Liver (tissue), 9 donors: Measurements from ENCODE around the gene CPT1B. TPM values are rescaled to one million over a fixed set of nuclear protein-coding genes. Genes with fewer than 3 reads are reported as not detected.

Experiments used
- DNase-seq: peaks from one replicate; pipeline ENCODE4 v3.0.0-alpha.2; 2017; ENCODE audit warnings: low spot score
- H3K27ac ChIP-seq, 2 donors: one replicate each; pipeline ENCODE4 v1.7.0; 2013; ENCODE audit warnings: inconsistent platforms in 2 of 2, low read length in 2 of 2, control low read depth in 1 of 2, low read depth in 1 of 2, mild to moderate bottlenecking in 1 of 2
- H3K27me3 ChIP-seq, 4 donors: one replicate each; pipeline versions ENCODE4 v1.6.1 to v1.7.0; 2013; ENCODE audit warnings: low read length in 3 of 4, inconsistent platforms in 1 of 4, mild to moderate bottlenecking in 1 of 4, moderate library complexity in 1 of 4; ENCODE audit not compliant: control insufficient read depth in 4 of 4, insufficient read depth in 4 of 4
- H3K36me3 ChIP-seq, 4 donors: one replicate each; pipeline versions ENCODE4 v1.6.1 to v1.7.0; 2013; ENCODE audit warnings: low read length in 3 of 4, mild to moderate bottlenecking in 3 of 4, low read depth in 1 of 4, moderate library complexity in 1 of 4; ENCODE audit not compliant: control insufficient read depth in 4 of 4, insufficient read depth in 3 of 4
- H3K4me1 ChIP-seq, 4 donors: one replicate each; pipeline versions ENCODE4 v1.6.1 to v1.7.0; 2013; ENCODE audit warnings: low read length in 3 of 4, mild to moderate bottlenecking in 3 of 4, moderate library complexity in 1 of 4; ENCODE audit not compliant: control insufficient read depth in 4 of 4, insufficient read depth in 4 of 4
- H3K4me3 ChIP-seq, 3 donors: one replicate each; pipeline versions ENCODE4 v1.6.1 to v1.7.0; 2013; ENCODE audit warnings: low read length in 3 of 3, control low read depth in 1 of 3, low read depth in 1 of 3, mild to moderate bottlenecking in 1 of 3
- H3K9ac ChIP-seq, 2 donors: one replicate each; pipeline ENCODE4 v1.7.0; 2013; ENCODE audit warnings: low read length in 2 of 2, mild to moderate bottlenecking in 2 of 2, moderate library complexity in 2 of 2, control low read depth in 1 of 2, low read depth in 1 of 2
- H3K9me3 ChIP-seq, 4 donors: one replicate each; pipeline versions ENCODE4 v1.6.1 to v1.7.0; 2013; ENCODE audit warnings: low read length in 3 of 4; ENCODE audit not compliant: control insufficient read depth in 4 of 4
- EGR1 ChIP-seq, 2 donors: IDR thresholded peaks; 2 replicates each; pipeline ENCODE4 v1.6.1; 2016 to 2018; ENCODE audit warnings: antibody characterized with exemption in 2 of 2, low read depth in 2 of 2
- FOXA2 ChIP-seq: IDR thresholded peaks from 2 replicates; pipeline ENCODE4 v1.6.1; 2016; ENCODE audit warnings: antibody characterized with exemption
- HNF4A ChIP-seq, 2 donors: conservative IDR thresholded peaks; 2 replicates each; pipeline ENCODE4 v1.6.1; 2016; ENCODE audit warnings: antibody characterized with exemption in 2 of 2, mild to moderate bottlenecking in 2 of 2
- NR2F2 ChIP-seq: IDR thresholded peaks from 2 replicates; pipeline ENCODE4 v1.6.1; 2016; ENCODE audit warnings: antibody characterized with exemption
- RAD21 ChIP-seq, 2 donors: IDR thresholded peaks; 2 replicates each; pipeline ENCODE4 v1.6.1; 2016; ENCODE audit warnings: antibody characterized with exemption in 2 of 2, mild to moderate bottlenecking in 2 of 2
- RXRA ChIP-seq, 2 donors: IDR thresholded peaks; 2 replicates each; pipeline ENCODE4 v1.6.1; 2017 to 2018; ENCODE audit warnings: antibody characterized with exemption in 2 of 2, mild to moderate bottlenecking in 1 of 2
- SP1 ChIP-seq: IDR thresholded peaks from 2 replicates; pipeline ENCODE4 v1.6.1; 2018; ENCODE audit warnings: antibody characterized with exemption, mild to moderate bottlenecking
- YY1 ChIP-seq: IDR thresholded peaks from 2 replicates; pipeline ENCODE4 v1.6.1; 2016; ENCODE audit warnings: antibody characterized with exemption, mild to moderate bottlenecking
- WGBS: extraction: QIAGEN DNeasy Blood & Tissue Kit; methylation state at CpG from one replicate; pipeline ENCODE4 v1.1.7; 2013; 5-methylcytosine and 5-hydroxymethylcytosine counted together
- polyA plus RNA-seq, 2 donors: library from polyadenylated mRNA; stranded (reverse) in 1 of 2; unstranded in 1 of 2; fragments of 200-250 nt in 1 of 2; fragments of >200 nt in 1 of 2; fragmentation: Nextera tagmentation in 1 of 2; extraction: Ambion mirVana in 1 of 2; gene quantifications; one replicate each; pipeline versions ENCODE4 v1.2.1 to v1.2.3, GENCODE V29; 2013 to 2015
- total RNA-seq, 2 donors: library from RNA; depleted of rRNA; stranded (reverse); fragments of >200 nt; gene quantifications; one replicate each; pipeline ENCODE4 v1.2.3, GENCODE V29; 2014
- TF ChIP-seq, protein P1 (sequence below): fragments of 150-350 bp; IDR thresholded peaks from 2 replicates; pipeline ENCODE4 v1.5.1; 2017; ENCODE audit warnings: improper control_type of control experiment, low read depth, low read length; ENCODE audit not compliant: missing input control
- TF ChIP-seq, protein P2 (sequence below): IDR thresholded peaks from 2 replicates; pipeline ENCODE4 v1.6.1; 2016; ENCODE audit warnings: antibody characterized with exemption, mild to moderate bottlenecking
- TF ChIP-seq, protein P3 (sequence below): IDR thresholded peaks from 2 replicates; pipeline ENCODE4 v1.6.1; 2016; ENCODE audit warnings: antibody characterized with exemption
- TF ChIP-seq, protein P4 (sequence below): IDR thresholded peaks from 2 replicates; pipeline ENCODE4 v1.6.1; 2016; ENCODE audit warnings: antibody characterized with exemption
- TF ChIP-seq, protein P5 (sequence below): IDR thresholded peaks from 2 replicates; pipeline ENCODE4 v1.6.1; 2016; ENCODE audit warnings: antibody characterized with exemption
- donor health status: healthy.
- donor health status: healthy.
- donor health status: healthy.
- donor health status: healthy.
- donor health status: healthy.

CPT1B gene
- total RNA-seq (10 to 100 TPM in 1 of 2 donors, 1 to 10 TPM in 1; 3.0 to 13.6 TPM), polyA plus RNA-seq (1 to 10 TPM; 4.0 to 5.7 TPM)

DNA sequence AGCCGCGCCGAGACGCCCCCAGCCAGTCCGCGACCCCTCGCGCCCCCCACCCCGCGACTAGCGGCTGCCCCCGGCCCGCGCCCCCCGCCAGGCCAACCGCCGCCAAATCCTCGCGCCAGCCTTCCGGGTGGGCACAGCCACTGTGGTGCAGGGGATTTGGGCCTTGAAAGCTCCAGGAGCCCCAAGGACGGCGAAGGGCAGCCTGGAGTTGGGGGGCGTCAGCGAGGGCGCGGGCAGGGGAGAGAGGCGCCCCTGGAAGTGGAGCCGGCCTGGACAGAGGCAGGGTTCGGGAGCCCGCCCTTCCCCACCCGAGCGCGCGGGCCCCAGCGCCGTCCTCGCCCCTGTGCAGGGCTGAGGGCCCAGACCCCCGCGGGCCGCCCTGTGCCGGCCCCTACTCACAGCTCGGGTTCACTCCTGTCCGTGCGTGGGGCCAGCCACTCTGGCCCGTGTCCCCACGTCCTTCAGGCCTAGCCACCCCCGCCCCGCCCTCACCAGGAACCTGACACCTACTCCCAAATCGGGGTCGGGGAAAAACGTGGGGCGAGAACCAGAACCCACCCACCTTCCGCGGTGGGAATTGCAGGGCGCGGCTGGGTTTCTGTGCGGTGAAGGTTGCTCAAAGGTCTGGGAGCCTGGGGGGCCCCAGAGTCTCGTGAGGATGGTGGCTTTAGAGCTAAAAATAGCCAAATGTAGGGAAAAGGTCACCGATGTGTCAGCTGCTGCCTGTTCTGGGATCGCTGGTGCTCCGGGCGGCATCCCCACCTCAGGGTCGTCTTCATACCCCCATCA is at the start of gene CPT1B:
CPT1B (minus strand) TSS at position 441 of the 789 bp plus-strand sequence. CDS start 512 bp downstream, outside the sequence.
- Histone ChIP-seq H3K4me3 (no peak within 1 kb of the TSS), H3K27ac (no peak within 1 kb of the TSS), H3K4me1 (peaks cover 7 to 16% (median 11%) of the 10 kb centered on the region in 4 donors), H3K9ac (no peak within 1 kb of the TSS), H3K27me3 (no peaks in the 10 kb centered on the region), H3K9me3 (no peaks in the 10 kb centered on the region), H3K36me3 (peaks cover 0 to 1% (median 0%) of the 10 kb centered on the region in 4 donors)
- TF ChIP-seq, protein P1, sequence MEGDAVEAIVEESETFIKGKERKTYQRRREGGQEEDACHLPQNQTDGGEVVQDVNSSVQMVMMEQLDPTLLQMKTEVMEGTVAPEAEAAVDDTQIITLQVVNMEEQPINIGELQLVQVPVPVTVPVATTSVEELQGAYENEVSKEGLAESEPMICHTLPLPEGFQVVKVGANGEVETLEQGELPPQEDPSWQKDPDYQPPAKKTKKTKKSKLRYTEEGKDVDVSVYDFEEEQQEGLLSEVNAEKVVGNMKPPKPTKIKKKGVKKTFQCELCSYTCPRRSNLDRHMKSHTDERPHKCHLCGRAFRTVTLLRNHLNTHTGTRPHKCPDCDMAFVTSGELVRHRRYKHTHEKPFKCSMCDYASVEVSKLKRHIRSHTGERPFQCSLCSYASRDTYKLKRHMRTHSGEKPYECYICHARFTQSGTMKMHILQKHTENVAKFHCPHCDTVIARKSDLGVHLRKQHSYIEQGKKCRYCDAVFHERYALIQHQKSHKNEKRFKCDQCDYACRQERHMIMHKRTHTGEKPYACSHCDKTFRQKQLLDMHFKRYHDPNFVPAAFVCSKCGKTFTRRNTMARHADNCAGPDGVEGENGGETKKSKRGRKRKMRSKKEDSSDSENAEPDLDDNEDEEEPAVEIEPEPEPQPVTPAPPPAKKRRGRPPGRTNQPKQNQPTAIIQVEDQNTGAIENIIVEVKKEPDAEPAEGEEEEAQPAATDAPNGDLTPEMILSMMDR = no peak
- TF ChIP-seq YY1 (no peak), RXRA (IDR thresholded peaks at IDR 0.05) (peak; percentile 10 to 55)
- TF ChIP-seq, protein P2, sequence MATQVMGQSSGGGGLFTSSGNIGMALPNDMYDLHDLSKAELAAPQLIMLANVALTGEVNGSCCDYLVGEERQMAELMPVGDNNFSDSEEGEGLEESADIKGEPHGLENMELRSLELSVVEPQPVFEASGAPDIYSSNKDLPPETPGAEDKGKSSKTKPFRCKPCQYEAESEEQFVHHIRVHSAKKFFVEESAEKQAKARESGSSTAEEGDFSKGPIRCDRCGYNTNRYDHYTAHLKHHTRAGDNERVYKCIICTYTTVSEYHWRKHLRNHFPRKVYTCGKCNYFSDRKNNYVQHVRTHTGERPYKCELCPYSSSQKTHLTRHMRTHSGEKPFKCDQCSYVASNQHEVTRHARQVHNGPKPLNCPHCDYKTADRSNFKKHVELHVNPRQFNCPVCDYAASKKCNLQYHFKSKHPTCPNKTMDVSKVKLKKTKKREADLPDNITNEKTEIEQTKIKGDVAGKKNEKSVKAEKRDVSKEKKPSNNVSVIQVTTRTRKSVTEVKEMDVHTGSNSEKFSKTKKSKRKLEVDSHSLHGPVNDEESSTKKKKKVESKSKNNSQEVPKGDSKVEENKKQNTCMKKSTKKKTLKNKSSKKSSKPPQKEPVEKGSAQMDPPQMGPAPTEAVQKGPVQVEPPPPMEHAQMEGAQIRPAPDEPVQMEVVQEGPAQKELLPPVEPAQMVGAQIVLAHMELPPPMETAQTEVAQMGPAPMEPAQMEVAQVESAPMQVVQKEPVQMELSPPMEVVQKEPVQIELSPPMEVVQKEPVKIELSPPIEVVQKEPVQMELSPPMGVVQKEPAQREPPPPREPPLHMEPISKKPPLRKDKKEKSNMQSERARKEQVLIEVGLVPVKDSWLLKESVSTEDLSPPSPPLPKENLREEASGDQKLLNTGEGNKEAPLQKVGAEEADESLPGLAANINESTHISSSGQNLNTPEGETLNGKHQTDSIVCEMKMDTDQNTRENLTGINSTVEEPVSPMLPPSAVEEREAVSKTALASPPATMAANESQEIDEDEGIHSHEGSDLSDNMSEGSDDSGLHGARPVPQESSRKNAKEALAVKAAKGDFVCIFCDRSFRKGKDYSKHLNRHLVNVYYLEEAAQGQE = no peak
- no peak for DNase-seq
- 48% methylated on average over 63 of the region's 63 CpGs for WGBS

DNA sequence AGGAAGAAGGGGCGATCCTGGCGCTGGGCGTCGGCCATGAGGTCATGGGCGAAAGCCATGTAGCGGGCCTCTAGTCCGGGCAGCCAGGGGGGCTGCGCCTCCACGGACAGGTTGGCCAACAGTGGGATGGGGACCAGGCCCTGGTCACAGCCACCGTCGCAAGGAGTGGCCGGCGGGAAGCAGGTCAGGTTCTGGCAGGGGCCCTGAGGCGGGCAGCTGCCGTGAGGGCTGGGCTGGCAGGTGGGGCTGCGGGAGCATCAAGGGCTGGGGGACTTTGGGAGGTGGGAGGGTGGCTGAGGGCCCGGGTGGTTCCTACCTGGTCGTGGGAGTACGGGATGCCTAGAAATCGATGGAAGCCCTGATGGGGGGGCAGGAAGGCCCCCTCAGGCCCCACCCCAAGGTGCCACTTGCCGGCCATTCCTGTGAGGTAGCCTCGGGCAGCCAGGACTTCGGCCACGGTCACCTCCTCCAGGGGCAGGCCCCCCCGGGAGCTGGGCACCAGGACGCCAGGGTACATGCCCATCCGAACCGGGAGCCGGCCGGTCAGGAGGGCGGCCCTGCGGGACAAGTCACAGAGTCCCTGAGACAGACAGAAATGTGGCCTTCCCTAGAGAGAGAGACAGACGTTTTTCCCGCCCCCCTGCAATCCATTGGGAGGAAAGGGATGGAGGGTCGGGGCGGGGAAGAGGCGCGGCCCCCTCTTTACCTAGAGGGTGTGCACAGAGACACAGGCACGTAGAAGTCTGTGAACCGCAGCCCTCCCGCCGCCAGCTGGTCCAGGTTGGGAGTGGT is 48.8 kb upstream of the CPT1B start:
- TF ChIP-seq YY1 = no peak
- TF ChIP-seq RXRA (IDR thresholded peaks at IDR 0.05) = no peak
- TF ChIP-seq, protein P3, sequence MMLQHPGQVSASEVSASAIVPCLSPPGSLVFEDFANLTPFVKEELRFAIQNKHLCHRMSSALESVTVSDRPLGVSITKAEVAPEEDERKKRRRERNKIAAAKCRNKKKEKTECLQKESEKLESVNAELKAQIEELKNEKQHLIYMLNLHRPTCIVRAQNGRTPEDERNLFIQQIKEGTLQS = no peak
- no peak for TF ChIP-seq NR2F2
- TF ChIP-seq, protein P1 = no peak
- TF ChIP-seq RAD21 (IDR thresholded peaks at IDR 0.05) = no peak
- no peak for TF ChIP-seq HNF4A (conservative IDR thresholded peaks at IDR 0.05)
- no peak for TF ChIP-seq EGR1 (IDR thresholded peaks at IDR 0.05; ENCODE audit: low read depth in 2 of 2)
- TF ChIP-seq, protein P4, sequence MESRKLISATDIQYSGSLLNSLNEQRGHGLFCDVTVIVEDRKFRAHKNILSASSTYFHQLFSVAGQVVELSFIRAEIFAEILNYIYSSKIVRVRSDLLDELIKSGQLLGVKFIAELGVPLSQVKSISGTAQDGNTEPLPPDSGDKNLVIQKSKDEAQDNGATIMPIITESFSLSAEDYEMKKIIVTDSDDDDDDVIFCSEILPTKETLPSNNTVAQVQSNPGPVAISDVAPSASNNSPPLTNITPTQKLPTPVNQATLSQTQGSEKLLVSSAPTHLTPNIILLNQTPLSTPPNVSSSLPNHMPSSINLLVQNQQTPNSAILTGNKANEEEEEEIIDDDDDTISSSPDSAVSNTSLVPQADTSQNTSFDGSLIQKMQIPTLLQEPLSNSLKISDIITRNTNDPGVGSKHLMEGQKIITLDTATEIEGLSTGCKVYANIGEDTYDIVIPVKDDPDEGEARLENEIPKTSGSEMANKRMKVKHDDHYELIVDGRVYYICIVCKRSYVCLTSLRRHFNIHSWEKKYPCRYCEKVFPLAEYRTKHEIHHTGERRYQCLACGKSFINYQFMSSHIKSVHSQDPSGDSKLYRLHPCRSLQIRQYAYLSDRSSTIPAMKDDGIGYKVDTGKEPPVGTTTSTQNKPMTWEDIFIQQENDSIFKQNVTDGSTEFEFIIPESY = no peak
- no peak for TF ChIP-seq SP1
- no peak for TF ChIP-seq FOXA2
- TF ChIP-seq, protein P5, sequence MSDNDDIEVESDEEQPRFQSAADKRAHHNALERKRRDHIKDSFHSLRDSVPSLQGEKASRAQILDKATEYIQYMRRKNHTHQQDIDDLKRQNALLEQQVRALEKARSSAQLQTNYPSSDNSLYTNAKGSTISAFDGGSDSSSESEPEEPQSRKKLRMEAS = no peak
- no peak for DNase-seq
- 82% methylated on average over 42 of the region's 42 CpGs for WGBS

More for the DNA sequence above, 48.8 kb upstream of the CPT1B start:
- peak overlapping the region; percentile 41 to 52 for H3K27ac ChIP-seq
- H3K4me3 ChIP-seq = peak overlapping the region; percentile 64 to 88 (median 79)
- peaks cover 10 to 47% (median 20%) of the 10 kb centered on the region in 4 donors for H3K4me1 ChIP-seq
- no peaks in the 10 kb centered on the region for H3K36me3 ChIP-seq
- H3K9me3 ChIP-seq = no peaks in the 10 kb centered on the region
- H3K9ac ChIP-seq = peak overlapping the region in 1 of 2 donors; percentile 80
- H3K27me3 ChIP-seq = no peaks in the 10 kb centered on the region
